HG03064 (cell line): ENCODE data around the gene MESP2.

ENCODE experiments used
- ATAC-seq: cut with Tn5 transposase; IDR thresholded peaks from one replicate; pipeline ENCODE4 v1.9.1; 2021; ENCODE audit warnings: low read depth; ENCODE audit not compliant: unreplicated experiment

Gene MESP2

DNA sequence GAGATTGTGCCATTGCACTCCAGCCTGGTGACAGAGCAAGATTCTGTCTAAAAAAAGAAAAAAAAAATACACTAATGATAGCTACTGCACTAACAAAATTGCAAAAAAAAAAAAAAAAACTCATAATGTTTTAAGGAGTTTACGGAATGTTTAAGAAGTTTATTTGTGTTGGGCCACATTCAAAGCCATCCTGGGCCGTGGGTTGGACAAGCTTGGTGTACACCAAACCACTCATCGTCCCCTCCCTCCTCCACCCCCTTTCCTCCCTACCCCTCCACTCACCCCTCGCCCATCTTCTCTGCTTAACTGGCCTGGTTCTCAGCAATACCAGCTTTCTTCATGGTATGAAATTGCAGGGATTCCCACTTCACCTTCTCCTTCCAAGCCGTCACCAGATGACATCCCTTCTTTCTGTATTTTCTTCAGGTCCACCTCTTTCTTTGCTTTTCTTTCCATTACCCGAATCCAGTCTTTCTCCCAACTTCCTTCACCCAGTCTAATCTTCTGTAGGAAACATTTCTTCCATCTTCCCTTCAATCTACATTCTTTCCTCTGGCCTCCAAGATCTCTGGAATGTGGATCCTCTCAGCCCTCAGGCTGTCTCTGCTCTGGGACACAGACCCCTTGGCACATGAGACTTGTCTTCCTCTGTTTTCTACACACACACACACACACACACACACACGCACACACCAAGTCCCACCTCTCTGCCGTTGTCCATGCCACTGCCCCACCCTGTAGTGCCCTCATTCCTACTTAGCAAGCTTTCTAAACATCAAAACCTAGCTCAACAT, 21.6 kb upstream of the MESP2 start:
- no peak for ATAC-seq

DNA sequence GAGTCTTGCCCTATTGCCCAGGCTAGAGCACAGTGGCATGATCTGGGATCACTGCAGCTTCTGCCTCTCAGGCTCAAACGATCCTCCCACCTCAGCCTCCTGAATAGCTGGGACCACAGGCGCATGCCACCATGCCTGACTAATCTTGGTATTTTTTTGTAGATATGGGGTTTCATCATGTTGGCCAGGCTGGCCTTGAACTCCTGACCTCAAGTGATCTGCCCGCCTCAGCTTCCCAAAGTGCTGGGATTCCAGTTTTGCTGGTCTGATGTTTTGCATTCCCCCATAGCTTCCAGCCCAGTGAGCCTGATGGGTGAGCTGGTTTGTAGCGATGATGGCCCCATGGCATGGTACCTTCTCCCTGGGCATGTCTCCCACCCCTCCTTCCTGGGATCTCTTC, 20.4 kb upstream of the MESP2 start:
- no peak for ATAC-seq

- no peak for ATAC-seq
Observed at GRCh38 chr15:89756897-89757296, 19.2 kb upstream of the MESP2 start.

DNA sequence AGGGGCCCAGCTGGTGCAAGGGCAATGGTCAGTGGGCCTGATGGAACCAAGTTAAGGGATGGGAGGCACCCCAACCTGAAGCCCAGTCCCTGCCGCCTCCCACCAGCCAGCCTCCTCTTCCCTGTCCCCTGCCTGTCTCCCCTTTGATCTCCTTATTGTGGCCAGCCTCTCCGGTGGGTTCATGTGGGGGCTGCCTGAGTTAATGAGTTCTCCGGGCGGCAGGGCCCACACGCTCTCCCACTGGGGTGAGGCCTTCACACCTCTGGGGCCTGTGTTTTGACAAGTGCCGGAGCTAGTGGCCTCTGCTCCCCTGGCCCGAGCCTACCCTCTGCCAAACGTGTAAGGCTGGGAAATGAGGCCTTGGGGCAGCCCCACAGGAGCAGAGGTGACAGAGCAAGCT, 17.8 kb upstream of the MESP2 start:
- no peak for ATAC-seq

DNA sequence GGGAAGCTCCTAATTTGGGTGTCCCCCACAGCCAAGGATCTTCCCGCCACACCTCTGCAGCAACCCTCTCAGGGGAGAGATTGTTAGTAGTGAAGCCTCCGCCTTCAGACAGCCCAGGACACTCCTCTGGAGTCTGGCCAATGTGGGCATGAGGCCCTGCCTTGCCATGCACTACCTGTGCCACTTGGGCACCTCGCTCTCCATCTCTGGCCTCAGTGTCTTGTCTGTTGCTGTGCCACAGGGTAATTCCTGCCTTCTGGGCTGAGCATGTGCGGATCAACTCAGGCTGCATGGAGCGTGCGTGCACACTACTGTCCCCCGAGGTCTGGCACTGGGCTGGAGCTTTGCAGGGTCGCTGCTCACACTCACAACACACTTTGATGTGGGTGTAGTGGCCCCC, 17.2 kb upstream of the MESP2 start:
- no peak for ATAC-seq

- ATAC-seq, result no peak
Observed at GRCh38 chr15:89759835-89760234, 16.3 kb upstream of the MESP2 start.

- ATAC-seq, result no peak
Observed at GRCh38 chr15:89760303-89761008, 15.7 kb upstream of the MESP2 start.

DNA sequence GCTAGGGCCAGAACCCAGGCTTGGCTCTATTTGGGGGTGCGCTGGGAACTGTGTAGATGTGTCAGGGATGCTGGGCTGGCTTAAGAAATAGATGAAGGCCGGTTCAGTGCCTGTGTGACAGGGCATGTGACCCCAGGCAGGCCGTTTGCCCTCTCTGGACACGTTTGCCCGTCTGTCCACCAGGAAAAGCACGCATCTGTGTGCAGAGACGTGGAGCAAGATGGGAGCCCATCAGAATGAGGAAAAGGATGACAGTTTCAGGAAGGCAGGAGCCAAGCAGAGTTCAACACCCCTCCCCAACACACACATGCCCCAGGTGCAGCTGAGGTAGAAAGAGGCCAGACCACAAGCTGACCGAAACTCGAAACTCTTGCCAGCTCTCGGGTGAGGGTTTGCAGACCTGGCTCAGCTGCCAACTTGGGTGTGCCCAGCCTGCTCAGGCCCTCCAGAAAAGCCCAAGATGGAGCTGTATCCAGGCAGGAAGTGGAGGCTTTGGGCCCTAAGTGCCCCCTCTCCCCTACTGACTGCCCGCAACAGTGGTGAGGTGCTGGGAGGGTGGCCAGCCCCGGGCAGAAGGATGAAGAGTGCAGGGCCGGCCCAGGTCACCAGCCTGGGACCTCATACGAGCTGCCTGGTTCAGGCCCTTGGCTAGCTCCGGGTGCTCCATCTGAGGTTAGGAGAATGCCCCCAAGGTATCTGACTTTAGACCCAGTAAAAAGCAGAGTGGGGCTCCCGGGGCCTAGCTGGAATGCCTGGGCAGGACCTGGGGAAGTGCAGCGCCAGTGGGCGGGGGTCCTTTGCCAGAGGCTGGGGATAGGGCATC, 14.9 kb upstream of the MESP2 start:
- no peak for ATAC-seq

DNA sequence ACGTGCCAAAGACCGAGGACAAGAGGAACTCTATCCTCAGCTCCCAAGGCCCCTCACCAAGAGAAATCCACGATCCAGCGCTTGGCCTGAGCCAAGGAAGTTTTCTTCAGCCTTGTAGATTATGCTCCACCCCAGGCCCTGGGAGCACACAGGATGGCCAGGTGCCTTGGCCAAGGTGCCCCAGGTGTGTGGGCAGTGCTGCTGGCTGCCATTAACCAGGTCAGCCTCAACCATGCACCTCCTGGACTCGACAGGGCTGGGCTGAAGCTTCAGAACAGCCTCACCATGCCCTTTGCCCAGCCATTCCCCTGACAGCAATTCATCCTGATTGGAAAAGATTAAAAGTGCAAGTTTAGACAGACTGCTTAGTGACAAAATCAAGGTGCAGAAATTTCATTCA, 14.2 kb upstream of the MESP2 start:
- ATAC-seq, result no peak

- no peak for ATAC-seq
Observed at GRCh38 chr15:89765694-89766093, 10.4 kb upstream of the MESP2 start.

- no peak for ATAC-seq
Observed at GRCh38 chr15:89766357-89767311, 9.5 kb upstream of the MESP2 start.

DNA sequence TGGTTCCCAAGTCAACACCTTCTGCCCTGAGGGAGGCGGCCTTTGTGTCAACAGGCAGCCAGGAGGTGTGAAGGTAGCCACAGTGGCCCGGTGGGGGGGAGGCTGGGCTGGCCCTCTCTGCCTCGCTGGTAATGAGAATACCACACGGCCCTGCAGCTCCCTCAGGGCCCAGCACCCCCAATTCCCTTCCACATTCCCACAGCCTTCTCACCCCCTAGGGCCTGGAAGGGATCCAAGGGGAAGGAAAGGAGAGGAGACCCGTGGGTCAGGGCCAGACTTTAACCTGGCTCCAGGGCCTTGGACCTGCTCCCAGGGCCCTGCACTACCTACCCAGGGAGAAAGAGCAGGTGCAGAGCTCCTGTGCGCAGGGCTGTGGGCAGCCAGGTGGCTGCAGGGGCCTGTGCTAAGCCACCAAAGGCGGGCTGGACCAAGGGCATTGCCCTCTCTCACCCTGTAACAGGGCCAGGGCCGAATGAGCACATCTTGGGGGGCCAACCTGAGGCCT, 8.7 kb upstream of the MESP2 start:
- no peak for ATAC-seq

DNA sequence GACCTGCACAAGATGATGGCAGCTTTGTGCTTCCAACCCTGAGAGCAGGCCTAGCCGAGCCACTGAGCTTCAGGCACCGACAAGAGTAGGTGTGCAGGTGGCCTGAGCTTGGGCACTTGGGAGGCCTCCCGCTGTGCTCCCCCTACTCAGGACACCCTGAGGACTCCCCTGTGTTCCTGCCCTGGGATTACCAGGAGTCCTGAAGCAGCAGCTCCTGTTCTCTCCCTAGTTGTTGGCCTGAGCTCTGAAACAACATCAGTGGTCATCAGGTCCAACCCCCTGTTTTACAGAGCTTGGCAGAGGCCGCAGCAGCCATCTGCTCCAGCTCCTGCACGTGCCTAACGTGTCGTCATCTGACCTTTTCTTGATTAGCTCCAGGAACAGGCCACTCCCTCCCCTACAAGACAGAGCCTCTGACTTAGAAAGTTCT, 8.0 kb upstream of the MESP2 start:
- ATAC-seq, result no peak

DNA sequence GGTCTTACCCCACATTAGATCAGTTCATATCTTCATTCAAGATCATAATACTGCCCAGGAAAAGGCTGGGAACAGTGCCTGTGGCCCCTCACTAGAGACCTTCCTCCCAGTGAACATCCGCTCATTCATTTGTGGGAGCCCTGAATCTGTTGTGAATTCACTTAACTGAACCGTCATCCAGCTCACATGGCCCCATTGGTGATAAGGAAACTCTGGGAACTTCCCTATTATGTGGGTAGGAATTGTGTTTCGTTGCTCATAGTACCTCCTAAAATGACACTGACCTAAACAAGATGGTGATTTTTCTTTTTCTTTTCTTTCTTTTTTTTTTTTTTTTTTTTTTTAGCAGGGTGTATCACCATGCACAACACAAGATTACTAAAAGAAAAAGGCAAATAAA, 6.8 kb upstream of the MESP2 start:
- ATAC-seq, result no peak

DNA sequence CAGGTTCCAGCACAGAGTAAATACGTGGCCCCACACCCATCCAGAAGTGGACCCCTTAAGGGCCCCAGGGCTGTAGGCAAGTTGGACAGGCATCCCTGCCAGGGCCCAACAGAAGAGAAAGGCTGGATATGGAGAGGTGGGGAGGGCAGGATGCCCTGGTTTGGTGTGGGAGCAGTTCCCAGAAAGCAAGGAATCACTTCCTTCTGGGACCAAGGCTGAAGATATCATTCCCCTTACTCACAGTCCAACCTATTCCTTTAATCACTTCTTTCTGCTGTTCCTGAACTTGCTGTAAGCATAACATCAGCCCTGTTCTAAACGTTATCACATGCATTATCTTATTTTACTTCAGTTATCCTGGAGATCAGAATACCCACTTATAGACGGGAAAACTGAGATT, 6.1 kb upstream of the MESP2 start:
- no peak for ATAC-seq

- ATAC-seq, result no peak
Observed at GRCh38 chr15:89772932-89773583, 3.1 kb upstream of the MESP2 start.

- no peak for ATAC-seq
Observed at GRCh38 chr15:89774492-89774891, 1.6 kb upstream of the MESP2 start.

DNA sequence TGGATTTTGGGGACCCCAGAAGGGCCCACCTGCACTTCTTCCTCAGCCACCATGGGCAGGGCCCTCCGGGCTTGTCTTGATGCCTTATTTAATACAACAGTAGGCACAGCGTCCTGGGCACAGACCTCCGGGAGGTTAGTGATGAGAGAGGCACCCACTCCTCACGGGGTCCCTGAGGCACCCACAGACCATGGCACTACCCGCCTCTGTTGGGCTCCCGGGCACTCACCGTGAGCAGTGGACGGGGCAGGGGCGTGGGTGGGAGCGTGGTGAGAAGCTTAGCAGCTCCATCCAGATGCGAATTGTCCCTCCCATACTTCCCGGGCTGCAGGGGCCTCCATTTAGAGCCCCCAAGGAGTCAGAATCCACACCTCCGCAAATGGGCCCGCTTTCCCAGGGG, 317 bp upstream of the MESP2 start:
- no peak for ATAC-seq

DNA sequence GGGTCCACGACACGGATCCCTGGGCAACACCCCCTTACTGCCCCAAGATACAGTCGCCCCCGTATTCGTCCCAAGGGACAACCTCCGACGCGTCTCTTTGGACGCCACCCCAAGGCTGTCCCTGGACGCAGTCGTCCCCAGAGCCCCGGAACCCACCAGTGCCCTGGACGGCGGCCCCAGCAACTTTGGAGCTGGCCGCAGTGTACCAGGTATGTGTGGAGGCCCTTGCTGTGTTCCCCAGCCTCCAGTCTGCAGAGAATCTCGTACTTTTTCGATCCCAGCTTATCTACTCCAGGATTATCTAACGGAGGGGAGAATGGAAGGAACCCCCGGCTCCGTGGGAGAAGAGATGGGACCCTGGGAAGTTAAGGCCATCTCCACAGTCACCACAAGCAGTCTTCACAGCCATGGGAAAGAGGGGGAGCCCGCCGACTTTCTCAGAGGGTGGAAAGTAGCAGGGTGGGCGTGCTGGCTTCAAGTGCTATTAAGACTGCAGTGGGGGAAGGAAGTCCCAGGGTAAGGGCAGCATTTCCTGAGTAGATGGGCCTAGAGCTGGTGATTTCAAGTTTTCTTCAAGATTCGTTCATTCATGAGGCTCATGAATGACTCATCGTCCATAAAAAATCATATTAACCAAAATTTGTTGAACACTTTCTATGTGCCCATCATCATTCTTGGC, 1.1 kb downstream of the MESP2 start:
- no peak for ATAC-seq
